ENCODE measurements around the gene DSCAML1.

DSCAML1 gene

DNA sequence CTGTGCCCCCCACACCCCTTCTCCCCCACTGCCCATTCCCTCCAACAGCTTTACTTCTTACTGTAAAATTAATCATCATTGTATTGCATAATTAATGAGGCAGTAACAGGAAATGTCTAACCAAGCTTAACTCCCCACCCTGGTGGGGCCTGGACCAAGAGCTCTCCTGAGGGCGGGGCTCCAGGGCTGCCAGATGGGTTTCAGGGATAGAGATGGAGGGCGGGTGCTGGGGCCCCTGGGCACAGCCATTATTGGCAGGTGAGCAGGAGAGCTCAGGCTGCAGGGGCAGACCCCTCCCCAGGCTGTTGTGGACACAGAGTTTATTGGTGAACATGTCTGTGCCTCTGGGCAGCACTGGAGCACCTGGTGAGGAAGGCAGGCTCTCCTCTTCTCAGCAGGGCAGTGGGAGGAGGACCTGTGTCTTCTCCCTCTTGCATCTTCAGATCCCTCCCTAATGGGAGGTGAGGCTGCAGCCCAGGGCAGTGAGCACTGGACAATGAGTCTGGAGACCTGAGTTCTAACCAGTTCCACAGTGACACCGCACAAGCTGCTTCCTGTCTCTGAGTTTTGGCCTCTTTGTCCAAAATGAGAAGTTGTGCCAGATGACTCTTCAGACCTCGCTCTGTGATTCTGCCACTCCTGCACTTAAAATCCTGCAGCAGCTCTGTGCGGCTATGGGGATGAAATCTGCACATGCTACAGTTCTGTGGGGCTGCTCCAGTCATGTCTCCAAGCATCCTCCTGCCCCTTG lies 236.1 kb downstream of the DSCAML1 start:
- DNase-seq (ENCODE audit: low read depth in 2 of 2, low spot score in 1 of 2) = no peak

DNA sequence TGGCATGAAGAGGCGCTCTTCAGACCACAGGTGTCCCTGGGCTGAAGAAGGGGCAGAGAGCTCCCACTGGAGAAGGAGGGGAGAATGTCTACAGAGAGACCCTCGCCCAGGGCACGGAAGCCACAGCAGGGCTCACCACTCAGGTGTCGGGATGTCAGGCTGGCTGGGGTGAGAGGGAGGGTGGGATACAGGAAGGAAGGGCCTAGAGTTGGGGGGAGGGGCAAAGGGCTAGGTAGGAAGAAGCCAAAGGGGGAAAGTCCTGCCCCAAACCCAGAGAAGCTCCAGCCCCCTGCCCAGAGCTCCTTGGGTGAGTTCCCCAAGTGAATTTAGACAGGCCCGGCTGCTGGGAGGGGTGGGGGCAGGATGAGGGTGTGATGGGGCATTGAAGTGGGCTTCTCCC lies 237.3 kb downstream of the DSCAML1 start:
- no peak for DNase-seq (ENCODE audit: low read depth in 2 of 2, low spot score in 1 of 2)

DNA sequence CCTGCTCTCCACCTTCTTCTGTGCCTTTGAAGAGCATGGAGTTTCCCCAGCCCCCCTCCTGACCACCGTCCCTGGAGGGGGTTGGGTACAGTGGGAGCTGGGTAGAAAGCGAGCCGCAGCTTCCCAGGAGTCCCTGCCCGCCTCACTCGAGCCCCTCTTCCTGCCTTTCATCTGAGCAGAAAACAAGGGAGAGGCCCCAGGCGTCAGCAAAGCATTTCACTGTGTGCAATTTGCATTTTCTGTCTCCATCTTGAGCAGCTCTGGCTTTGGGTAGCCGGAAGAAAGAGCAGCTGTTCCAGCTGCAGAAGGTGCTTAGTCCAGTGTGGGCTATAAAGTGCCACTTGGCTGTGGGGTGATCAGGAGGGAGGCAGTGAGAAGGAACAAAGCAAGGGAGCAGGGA lies 239.7 kb downstream of the DSCAML1 start:
- no peak for DNase-seq (ENCODE audit: low read depth in 2 of 2, low spot score in 1 of 2)

GRCh38 chr11:117554601-117555333 lies 242.2 kb downstream of the DSCAML1 start:
- DNase-seq (ENCODE audit: low read depth in 2 of 2, low spot score in 1 of 2) = no peak

- DNase-seq (ENCODE audit: low read depth in 2 of 2, low spot score in 1 of 2) = no peak
These were observed 244.4 kb downstream of the DSCAML1 start for GRCh38 chr11:117552626-117553025.

GRCh38 chr11:117551761-117552343 lies 245.2 kb downstream of the DSCAML1 start:
- DNase-seq (ENCODE audit: low read depth in 2 of 2, low spot score in 1 of 2) = no peak

- no peak for DNase-seq (ENCODE audit: low read depth in 2 of 2, low spot score in 1 of 2)
These were observed 246.6 kb downstream of the DSCAML1 start for GRCh38 chr11:117550466-117550865.

DNA sequence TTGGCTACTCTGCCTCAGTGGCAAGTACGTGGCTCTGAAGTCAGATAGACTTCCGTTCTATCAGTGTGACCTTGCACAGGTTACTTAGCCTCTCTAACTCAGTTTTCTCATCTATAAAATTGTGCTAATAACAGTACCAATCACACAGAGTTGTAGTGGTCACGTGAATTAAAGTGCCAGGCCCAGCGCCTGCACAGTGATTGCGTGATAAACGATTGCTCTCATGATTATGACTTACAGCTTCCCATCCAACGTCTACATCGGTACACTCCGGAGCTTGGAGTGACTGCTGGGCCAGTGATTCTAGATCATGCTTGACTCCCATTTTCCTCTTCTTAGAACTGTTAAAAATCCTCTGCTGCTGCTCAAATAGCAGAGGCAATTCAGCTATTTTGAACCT lies 247.6 kb downstream of the DSCAML1 start:
- no peak for DNase-seq (ENCODE audit: low read depth in 2 of 2, low spot score in 1 of 2)

- DNase-seq (ENCODE audit: low read depth in 2 of 2, low spot score in 1 of 2) = no peak
These were observed 248.1 kb downstream of the DSCAML1 start for GRCh38 chr11:117548876-117549275.

DNA sequence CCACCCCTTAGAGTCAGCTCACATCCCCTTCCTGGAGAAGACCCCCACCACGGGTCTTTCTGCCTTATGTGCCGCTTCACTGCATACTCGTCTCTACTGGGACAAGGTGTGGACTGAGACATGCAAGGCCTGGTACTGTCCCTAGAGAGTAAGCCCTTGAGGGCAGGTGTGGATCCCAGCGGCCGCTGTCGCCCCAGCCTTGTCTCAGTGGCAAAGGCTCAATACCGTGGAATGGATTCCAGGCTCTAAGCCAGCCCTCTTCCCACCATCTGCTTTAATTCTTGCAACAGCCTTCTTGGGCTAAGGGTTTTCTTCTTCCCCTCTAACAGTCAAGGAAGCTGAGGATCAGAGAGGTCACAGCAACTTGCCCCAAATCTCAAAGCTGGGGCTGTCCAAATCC lies 249.1 kb downstream of the DSCAML1 start:
- DNase-seq (ENCODE audit: low read depth in 2 of 2, low spot score in 1 of 2) = no peak

- no peak for DNase-seq (ENCODE audit: low read depth in 2 of 2, low spot score in 1 of 2)
These were observed 249.7 kb downstream of the DSCAML1 start for GRCh38 chr11:117547195-117547850.

DNA sequence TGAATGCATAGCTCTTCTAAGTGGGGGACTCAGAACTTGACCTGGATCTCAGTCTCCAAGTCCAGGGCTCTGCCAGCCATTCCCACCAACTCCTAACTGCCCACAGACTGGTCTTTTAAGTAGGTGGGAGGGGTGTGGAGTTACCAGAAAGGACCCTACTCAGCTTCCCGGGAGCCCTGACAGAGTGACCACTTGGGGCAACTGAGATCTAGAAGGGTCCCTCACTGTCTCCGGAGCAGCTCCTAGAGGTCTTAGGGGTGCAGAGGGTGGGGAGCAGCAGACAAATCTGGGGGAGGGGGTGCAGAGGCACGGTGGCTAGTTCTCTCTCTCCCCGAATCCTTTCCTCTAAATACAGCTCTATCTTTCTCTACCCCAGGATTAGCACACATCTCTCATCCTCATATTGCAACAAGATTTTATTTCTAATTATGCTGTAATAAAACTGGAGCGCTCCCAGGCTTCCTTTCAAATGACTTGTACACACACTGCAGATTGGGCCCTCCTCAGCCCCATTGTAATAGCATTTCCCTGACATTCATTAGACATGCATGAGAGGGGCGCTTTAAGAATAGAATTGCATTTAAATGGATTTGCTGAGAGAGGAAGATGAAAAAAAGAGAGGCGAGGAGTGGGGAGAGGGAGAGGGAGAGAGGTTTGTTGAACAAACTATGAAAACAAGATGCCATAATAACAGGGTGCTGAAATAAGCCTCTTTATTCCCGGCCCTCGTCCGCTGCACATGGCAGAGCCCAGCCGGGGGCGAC lies 250.4 kb downstream of the DSCAML1 start:
- no peak for DNase-seq (ENCODE audit: low read depth in 2 of 2, low spot score in 1 of 2)

DNA sequence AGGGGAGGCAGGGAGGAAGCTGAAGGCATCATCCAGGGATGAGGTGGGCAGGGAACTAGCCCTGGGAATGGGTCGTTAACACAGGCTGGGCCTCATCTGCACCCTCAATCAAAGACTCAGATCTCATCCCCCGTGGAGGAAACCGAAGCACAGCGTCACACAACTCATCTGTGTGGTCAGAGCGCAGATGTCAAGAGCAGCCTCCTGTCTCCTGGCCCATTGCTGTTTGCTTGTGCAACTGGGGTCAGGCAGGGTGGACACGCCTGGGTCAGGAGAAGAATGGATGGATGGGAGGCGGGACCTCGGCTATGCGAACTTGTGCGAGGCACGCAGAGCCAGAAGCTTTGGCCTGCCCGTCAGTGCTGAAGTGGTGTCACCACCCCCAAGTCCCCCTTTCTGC lies 251.3 kb downstream of the DSCAML1 start:
- DNase-seq (ENCODE audit: low read depth in 2 of 2, low spot score in 1 of 2) = no peak

GRCh38 chr11:117544130-117544800 lies 252.8 kb downstream of the DSCAML1 start:
- DNase-seq (ENCODE audit: low read depth in 2 of 2, low spot score in 1 of 2) = no peak

- DNase-seq (ENCODE audit: low read depth in 2 of 2, low spot score in 1 of 2) = no peak
These were observed 255.8 kb downstream of the DSCAML1 start for GRCh38 chr11:117541211-117541610.

DNA sequence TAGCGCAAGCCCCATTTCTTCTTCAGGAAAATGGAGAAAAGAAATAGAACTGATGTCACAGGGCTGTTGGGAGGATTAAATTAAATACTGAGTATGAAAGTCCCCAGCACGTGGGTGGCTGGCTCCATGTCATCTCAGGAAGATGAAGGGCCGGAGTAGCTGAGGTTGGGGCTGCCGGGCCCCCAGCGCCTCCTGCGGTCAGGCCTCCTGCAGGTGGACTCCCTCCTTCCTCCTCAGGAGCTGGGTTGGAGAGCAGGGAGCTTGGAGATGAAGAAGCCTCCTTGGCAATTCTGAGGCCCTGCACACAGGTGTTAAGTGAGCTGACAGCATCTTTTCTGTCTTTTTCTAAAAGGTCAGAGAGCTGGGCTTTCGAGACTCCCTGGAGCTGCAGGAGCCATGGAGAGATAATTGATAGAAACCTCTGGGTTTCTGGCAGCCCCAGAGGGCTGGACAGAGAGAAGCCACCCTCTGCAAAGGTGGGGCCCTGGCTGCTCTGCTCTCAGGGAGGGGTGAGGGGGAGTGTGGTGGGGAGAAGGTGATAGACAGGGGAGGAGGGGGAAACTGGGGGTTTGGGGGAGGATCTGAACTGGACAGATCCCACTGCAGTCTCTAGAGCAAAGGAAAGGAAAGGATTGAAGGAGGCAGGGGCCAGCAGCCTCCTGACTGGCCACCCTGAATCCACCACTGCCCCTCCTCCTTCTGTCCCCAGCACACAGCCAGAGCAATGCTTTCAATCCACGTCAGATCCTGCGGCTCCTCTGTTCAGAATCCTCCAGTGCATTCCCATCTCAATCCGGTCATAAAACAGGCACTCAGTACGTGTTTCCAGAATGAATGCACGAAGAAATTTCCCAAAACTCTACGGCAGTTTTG lies 258.5 kb downstream of the DSCAML1 start:
- DNase-seq (ENCODE audit: low read depth in 2 of 2, low spot score in 1 of 2) = no peak

DNA sequence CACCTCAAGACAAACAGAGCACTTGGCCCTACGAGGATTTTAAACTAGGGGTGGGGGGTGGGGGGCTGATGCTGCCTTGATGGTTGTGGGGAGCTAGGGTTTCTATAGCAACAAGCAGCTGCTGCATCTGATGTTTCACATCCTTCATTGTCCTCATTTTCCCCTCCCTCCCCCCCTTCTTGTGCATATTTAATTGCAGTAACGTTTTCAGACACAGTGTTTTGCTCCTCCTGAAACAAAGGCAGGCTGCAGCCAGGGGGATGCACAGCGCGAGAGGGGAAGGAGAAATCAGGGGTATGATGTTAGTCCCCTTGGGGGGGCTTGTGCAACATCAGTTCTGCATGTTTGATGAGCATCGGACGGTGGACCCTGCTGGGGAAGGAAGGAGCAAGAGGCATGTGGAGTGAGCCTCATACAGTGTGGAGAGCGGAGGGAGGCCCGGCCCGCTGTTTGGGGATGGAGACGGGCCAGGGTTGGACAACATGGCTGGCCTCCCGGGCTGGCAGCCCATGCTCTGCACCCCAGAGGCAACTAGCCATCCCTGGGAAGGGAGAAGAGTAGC lies 261.1 kb downstream of the DSCAML1 start:
- no peak for DNase-seq (ENCODE audit: low read depth in 2 of 2, low spot score in 1 of 2)

GRCh38 chr11:117535201-117535849 lies 261.7 kb downstream of the DSCAML1 start:
- DNase-seq (ENCODE audit: low read depth in 2 of 2, low spot score in 1 of 2) = no peak

- no peak for DNase-seq (ENCODE audit: low read depth in 2 of 2, low spot score in 1 of 2)
These were observed 264.4 kb downstream of the DSCAML1 start for GRCh38 chr11:117532568-117532967.
